ENCODE results near the gene SLC35D2.

The SLC35D2 gene

DNA sequence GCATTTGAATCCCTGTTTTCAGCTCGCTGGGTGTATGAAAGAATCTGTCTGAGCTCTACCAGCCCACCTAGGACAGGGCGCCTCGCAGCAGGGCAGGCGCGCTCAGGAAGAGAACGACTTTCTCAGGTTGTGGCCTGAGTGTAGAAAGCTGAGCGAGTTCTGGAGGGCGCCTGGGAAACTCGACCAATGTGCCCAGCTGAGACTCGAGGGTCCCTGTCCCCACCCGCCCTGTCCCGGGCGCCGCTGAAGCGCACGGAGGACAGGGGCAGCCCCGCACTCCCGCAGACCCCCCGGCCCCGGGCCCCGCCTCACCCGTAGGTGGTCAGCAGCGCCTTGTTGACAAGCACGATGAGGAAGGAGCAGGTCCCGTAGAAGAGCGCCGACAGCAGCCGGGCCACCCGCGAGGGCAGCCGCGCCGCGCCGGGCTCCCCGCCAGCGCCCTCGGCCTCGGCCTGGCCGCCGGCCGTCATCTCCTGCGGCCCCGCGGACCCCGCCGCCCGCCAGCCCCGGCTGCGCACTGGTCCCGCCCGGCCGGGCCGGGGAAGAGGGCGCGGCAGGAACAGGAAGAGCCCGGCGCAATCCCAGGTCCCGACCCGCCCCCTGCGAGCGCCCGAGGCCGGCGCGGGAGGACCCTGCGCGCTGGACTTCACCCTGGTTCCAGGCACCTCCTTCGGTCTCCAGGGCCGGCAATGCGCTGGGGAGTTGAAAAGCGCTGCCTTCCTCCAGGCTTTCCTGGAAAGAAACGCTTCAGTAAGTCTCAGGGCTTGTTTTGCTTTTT, at the start of gene SLC35D2:
SLC35D2 (minus strand) TSS at position 547 of the 778 bp plus-strand sequence; CDS start at position 470, 77 bp downstream.
- no peaks in the 10 kb centered on the region for H3K27me3 Mint-ChIP-seq
- peaks cover 41% of the 10 kb centered on the region for H3K36me3 Mint-ChIP-seq (ENCODE audit: low read depth)
- peak within 1 kb of the TSS; percentile 69 for H3K4me3 Mint-ChIP-seq
- DNase-seq: peak; percentile 48
- peak within 1 kb of the TSS; percentile 84 for H3K27ac Mint-ChIP-seq
- no peaks in the 10 kb centered on the region for H3K9me3 Mint-ChIP-seq
- H3K4me1 Mint-ChIP-seq (ENCODE audit: low read depth): peaks cover 36% of the 10 kb centered on the region

GRCh38 chr9:96430377-96430776, 46.9 kb upstream of the SLC35D2 start:
- peaks cover 3% of the 10 kb centered on the region for H3K27me3 Mint-ChIP-seq
- H3K4me3 Mint-ChIP-seq: no peak overlapping the region
- H3K36me3 Mint-ChIP-seq (ENCODE audit: low read depth): no peaks in the 10 kb centered on the region
- H3K4me1 Mint-ChIP-seq (ENCODE audit: low read depth): peaks cover 5% of the 10 kb centered on the region
- no peak overlapping the region for H3K27ac Mint-ChIP-seq
- no peak for DNase-seq
- H3K9me3 Mint-ChIP-seq: no peaks in the 10 kb centered on the region

DNA sequence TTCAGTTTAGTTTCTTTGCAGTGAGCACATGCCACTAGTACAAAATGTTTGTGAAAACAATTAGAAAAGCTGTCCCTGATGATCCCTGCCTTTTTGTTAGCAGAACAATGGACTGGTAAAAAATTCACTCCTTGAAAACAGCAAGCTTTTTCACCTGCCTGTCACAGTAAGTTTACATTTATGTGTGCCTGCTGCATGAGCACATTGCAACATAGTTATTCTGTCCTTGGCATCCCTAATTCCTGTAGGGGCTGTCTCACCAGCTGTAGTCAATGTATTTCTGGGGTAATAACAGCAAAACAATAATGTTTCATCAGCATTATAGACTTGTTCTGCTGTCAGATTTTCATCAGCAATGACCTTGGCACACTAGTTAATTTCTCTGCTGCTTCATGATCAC, 46.2 kb upstream of the SLC35D2 start:
- H3K4me1 Mint-ChIP-seq (ENCODE audit: low read depth): peaks cover 6% of the 10 kb centered on the region

GRCh38 chr9:96425500-96426169, 42.1 kb upstream of the SLC35D2 start:
- Mint-ChIP-seq H3K27me3 (no peaks in the 10 kb centered on the region), H3K4me1 (ENCODE audit: low read depth) (peaks cover 13% of the 10 kb centered on the region), H3K9me3 (no peaks in the 10 kb centered on the region), H3K4me3 (no peak overlapping the region), H3K36me3 (ENCODE audit: low read depth) (no peaks in the 10 kb centered on the region), H3K27ac (no peak overlapping the region)
- no peak for DNase-seq

More for the DNA sequence above, 46.2 kb upstream of the SLC35D2 start:
- Mint-ChIP-seq H3K27ac (no peak overlapping the region), H3K4me3 (no peak overlapping the region), H3K9me3 (no peaks in the 10 kb centered on the region), H3K36me3 (ENCODE audit: low read depth) (no peaks in the 10 kb centered on the region), H3K27me3 (peaks cover 3% of the 10 kb centered on the region)
- DNase-seq: no peak

DNA sequence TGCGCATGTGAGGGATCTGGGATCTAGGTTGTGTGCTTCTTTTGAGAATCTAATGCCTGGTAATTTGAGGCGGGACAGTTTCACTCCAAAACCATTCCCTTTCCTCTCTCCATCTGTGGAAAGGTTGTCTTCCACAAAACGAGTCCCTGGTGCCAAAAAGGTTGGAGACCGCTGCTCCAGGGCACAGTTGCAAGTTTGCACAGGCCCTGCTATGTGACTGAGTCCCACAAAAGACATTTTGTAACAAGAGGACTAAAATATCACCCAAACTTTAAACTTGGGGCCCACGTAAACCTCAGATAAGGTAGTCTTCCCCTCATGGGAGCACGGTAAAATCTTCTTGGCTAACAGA, 40.5 kb upstream of the SLC35D2 start:
- no peak overlapping the region for H3K4me3 Mint-ChIP-seq
- H3K4me1 Mint-ChIP-seq (ENCODE audit: low read depth): peaks cover 27% of the 10 kb centered on the region
- DNase-seq: no peak
- no peaks in the 10 kb centered on the region for H3K36me3 Mint-ChIP-seq (ENCODE audit: low read depth)
- no peaks in the 10 kb centered on the region for H3K9me3 Mint-ChIP-seq
- no peaks in the 10 kb centered on the region for H3K27me3 Mint-ChIP-seq
- no peak overlapping the region for H3K27ac Mint-ChIP-seq

DNA sequence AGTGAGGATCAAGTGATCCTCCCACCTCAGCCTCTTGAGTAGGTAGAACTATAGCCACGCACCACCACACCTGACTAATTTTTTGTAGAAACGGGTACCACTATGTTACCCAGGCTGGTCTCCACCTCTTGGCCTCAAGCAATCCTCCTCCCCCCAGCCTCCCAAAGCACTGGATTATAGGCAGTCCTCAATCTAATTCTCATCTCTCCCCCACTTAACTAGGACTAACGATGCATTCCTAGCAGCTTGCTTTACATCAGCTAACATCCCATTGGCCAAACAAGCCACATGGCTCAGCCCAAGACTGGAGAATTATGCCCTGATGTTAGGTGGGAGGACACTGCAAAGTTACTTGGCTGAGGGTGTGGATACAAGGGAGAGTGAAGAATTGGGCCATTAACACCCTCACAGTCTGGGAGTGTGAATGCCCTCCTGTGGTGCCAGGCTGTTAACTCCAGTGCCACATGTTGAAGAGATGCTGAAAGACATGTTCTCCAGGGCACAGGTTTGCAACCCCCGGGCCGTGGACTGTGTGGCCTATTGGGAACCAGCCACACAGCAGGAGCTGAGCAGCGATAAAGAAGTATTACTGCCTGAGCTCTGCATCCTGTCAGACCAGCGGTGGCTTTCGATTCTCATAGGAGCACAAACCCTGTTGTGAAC, 39.9 kb upstream of the SLC35D2 start:
- DNase-seq: no peak
- peaks cover 27% of the 10 kb centered on the region for H3K4me1 Mint-ChIP-seq (ENCODE audit: low read depth)
- H3K4me3 Mint-ChIP-seq: no peak overlapping the region
- H3K27me3 Mint-ChIP-seq: no peaks in the 10 kb centered on the region
- no peak overlapping the region for H3K27ac Mint-ChIP-seq
- no peaks in the 10 kb centered on the region for H3K9me3 Mint-ChIP-seq
- H3K36me3 Mint-ChIP-seq (ENCODE audit: low read depth): peaks cover 2% of the 10 kb centered on the region

GRCh38 chr9:96420468-96421219, 37.1 kb upstream of the SLC35D2 start:
- no peaks in the 10 kb centered on the region for H3K27me3 Mint-ChIP-seq
- DNase-seq: no peak
- peak overlapping the region; percentile 84 for H3K27ac Mint-ChIP-seq
- no peaks in the 10 kb centered on the region for H3K9me3 Mint-ChIP-seq
- H3K4me1 Mint-ChIP-seq (ENCODE audit: low read depth): peaks cover 35% of the 10 kb centered on the region
- peaks cover 18% of the 10 kb centered on the region for H3K36me3 Mint-ChIP-seq (ENCODE audit: low read depth)
- peak overlapping the region; percentile 88 for H3K4me3 Mint-ChIP-seq

DNA sequence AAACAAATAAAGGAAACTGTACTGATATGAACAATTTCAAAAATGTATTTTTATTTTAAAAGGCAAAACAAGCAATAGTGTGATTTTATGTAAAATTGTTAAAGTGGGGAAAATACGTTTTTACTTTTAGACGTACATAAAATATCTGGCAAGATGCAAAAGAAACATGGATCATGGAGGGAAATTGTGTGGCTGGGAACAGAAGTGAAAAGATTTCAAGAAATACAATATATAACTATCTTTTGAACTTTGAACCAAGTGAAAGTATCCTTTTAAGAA, 36.1 kb upstream of the SLC35D2 start:
- Mint-ChIP-seq H3K27me3 (no peaks in the 10 kb centered on the region), H3K4me1 (ENCODE audit: low read depth) (peaks cover 33% of the 10 kb centered on the region), H3K27ac (peak overlapping the region; percentile 84), H3K36me3 (ENCODE audit: low read depth) (peaks cover 18% of the 10 kb centered on the region), H3K4me3 (peak overlapping the region; percentile 88), H3K9me3 (no peaks in the 10 kb centered on the region)
- no peak for DNase-seq

DNA sequence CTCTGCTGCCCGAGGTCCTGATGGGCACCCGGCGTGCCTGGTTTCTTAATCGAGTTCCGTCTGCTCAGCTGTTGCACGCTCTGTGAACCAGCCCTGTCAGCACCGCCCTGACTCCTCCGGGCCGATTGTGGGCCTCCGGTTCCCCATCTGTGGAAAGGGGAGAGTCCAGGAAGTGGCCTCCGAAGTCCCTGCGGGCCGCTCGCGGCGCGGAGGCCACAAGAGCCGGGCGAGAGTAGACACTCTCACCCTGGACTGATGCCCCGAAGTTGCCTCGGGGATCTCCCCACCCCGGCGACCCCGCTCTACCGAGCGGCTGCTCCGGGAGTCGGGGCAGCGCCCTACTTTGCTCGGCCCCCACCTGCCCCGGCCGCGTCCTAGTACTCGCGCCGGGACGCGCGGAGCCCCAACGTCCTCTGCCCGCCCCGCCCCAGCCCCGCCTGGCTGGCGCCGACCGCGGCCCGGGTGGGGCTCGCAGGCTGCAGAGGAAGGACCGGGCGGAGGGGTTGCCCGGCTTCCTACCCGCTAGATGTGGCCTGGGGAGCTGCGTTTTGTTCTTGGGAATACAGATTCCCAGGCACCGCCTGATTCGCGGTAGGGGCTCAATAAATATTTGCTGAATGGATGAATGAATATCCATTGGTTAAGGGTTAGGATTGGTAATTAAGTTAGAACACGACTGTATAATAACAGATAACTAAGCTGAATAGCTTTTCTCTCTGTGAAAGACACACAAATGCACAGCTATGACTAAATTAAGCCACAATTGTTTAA, 35.6 kb upstream of the SLC35D2 start:
- DNase-seq: no peak
- peaks cover 38% of the 10 kb centered on the region for H3K4me1 Mint-ChIP-seq (ENCODE audit: low read depth)
- H3K27ac Mint-ChIP-seq: peak overlapping the region; percentile 94
- H3K27me3 Mint-ChIP-seq: no peaks in the 10 kb centered on the region
- H3K4me3 Mint-ChIP-seq: peak overlapping the region; percentile 88
- H3K36me3 Mint-ChIP-seq (ENCODE audit: low read depth): peaks cover 22% of the 10 kb centered on the region
- no peaks in the 10 kb centered on the region for H3K9me3 Mint-ChIP-seq

DNA sequence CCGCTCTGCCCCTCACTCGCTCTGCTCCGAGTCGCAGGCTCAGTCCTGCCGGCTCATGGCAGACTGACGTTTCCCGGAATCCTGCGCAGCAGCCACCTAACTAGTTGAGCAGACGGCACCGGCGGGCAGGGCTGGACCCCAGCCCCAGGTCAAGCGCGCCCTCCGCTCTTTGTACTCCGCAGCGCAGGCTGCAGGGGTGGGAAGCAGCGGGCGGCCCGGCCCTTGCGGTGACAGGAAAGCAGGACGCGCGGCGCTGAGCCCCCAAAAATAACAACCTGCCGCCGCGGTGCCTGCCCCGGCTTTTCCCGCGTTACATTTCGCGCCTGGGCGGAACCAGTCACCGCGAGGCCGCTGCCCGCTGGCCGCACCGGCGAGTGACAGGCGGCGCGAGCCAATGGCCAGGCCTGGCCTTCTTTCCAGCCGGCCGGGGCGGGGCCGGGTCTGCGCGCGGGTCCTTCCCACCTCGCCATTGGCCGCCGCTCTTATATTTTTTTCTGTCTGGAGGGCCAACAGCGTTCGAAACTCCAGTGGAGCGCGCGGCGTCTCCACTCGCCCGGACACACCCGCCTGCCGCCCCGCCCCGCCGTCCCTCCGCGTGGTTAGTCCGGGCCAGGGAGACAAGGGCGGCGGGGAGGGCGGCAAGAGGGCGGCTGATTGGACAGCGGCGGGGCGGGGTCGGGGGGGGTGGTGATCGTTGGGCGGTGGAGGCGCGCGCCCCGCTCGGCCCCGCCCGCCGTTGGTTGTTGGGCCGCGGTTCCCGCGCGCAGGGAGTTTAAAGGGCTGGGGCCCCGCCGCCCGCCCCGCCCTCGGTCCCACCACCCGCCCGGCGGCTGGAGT, 34.8 kb upstream of the SLC35D2 start, which contains the start of gene ZNF367:
ZNF367 (minus strand) TSS at position 288 of the 837 bp plus-strand sequence. CDS start 338 bp downstream, outside the sequence.
- Mint-ChIP-seq H3K4me1 (ENCODE audit: low read depth) (peaks cover 47% of the 10 kb centered on the region), H3K27me3 (no peaks in the 10 kb centered on the region), H3K27ac (peak within 1 kb of the TSS; percentile 96), H3K36me3 (ENCODE audit: low read depth) (peaks cover 28% of the 10 kb centered on the region), H3K4me3 (peak within 1 kb of the TSS; percentile 94), H3K9me3 (no peaks in the 10 kb centered on the region)
- DNase-seq: peak; percentile 94

- Mint-ChIP-seq H3K27ac (peak overlapping the region; percentile 96), H3K4me1 (ENCODE audit: low read depth) (peaks cover 52% of the 10 kb centered on the region), H3K4me3 (peak overlapping the region; percentile 86), H3K9me3 (no peaks in the 10 kb centered on the region), H3K27me3 (no peaks in the 10 kb centered on the region), H3K36me3 (ENCODE audit: low read depth) (peaks cover 33% of the 10 kb centered on the region)
- DNase-seq: no peak
Observed at GRCh38 chr9:96417661-96418082, 34.2 kb upstream of the SLC35D2 start.

DNA sequence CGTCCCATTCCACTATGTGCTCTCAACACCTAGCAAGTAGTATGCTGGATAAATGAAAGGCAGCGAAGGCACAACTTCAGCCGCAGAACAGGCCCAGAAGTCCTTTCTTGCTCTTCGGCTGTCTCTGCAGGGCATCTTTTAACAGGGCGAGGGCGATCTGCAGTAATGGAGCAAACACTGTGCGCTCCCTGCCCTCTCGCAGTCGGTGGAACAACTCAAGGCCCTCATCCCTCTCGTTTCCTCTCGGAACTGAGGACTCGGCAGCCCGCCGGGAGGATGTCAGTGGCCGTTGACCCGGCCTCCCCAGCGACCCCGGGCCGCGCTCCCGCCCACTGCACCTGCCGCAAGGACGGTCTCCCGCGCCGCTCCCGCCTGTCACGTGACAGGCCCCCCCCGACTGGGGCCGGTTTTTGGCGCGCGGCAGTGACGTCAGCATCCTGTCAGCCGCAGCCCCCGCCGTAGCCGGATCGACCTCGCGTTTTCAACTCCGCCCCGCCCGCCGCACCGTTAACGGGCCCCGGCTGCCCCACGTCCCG, 33.6 kb upstream of the SLC35D2 start:
- DNase-seq: peak; percentile 95
- Mint-ChIP-seq H3K4me1 (ENCODE audit: low read depth) (peaks cover 55% of the 10 kb centered on the region), H3K9me3 (no peaks in the 10 kb centered on the region), H3K36me3 (ENCODE audit: low read depth) (peaks cover 36% of the 10 kb centered on the region), H3K27ac (peak overlapping the region; percentile 93), H3K27me3 (no peaks in the 10 kb centered on the region), H3K4me3 (peak overlapping the region; percentile 94)

Measured in activated T-cell treated with anti-CD3 and anti-CD28 coated beads, Interleukin-2, amount 50 U/mL, for 24 hours (primary cell).